IMR-90 (cell line): ENCODE results near the gene CCDC171. TPM values are rescaled to one million over a fixed set of nuclear protein-coding genes. Genes with fewer than 3 reads are reported as not detected.

Experiments used
- ATAC-seq: fragments of 200-7000 bp; cut with Tn5 transposase; 2 replicates; pipeline ENCODE4 v1.9.1; 2020; ENCODE audit warnings: low read depth, mild to moderate bottlenecking, moderate library complexity
- BruUV-seq: library from RNA; stranded (reverse); fragments of 400-500 nt; replicated peaks from 2 replicates; lab custom pipeline; 2021; lab: Mats Ljungman, UMichigan
- CTCF ChIA-PET: fragments of 300-600 bp; formaldehyde crosslinking; extraction: SDS; loops from one replicate; lab custom pipeline; 2021; ENCODE audit warnings: antibody characterized with exemption; lab: Yijun Ruan, JAX
- POLR2A ChIA-PET: fragments of 300-600 bp; sonication (Branson Sonifier 250); formaldehyde crosslinking; loops from one replicate; lab custom pipeline; 2022; ENCODE audit warnings: antibody characterized with exemption; ENCODE audit not compliant: unreplicated experiment; lab: Charles Lee
- DNase-seq: peaks from one replicate; pipeline ENCODE4 v3.0.0; 2013
- H2AFZ ChIP-seq: replicated peaks from 2 replicates; pipeline ENCODE3; 2013; ENCODE audit warnings: low read length, mild to moderate bottlenecking; ENCODE audit not compliant: poor library complexity
- H2AK5ac ChIP-seq: 2 replicates; pipeline ENCODE4 v1.6.1; 2013; ENCODE audit warnings: low read depth, low read length, inconsistent platforms
- H2AK9ac ChIP-seq: replicated peaks from 2 replicates; pipeline ENCODE3; 2013; ENCODE audit warnings: mild to moderate bottlenecking, low read depth, low read length, moderate library complexity; ENCODE audit not compliant: poor library complexity
- H2BK120ac ChIP-seq: 2 replicates; pipeline ENCODE4 v1.6.1; 2013; ENCODE audit warnings: low read depth, low read length, inconsistent platforms
- H2BK15ac ChIP-seq: 3 replicates; pipeline ENCODE4 v1.6.1; 2013; ENCODE audit warnings: low read depth, low read length, inconsistent platforms
- H2BK20ac ChIP-seq: 2 replicates; pipeline ENCODE4 v1.6.1; 2013; ENCODE audit warnings: low read depth, mild to moderate bottlenecking, inconsistent platforms, low read length, moderate library complexity
- H2BK5ac ChIP-seq: 2 replicates; pipeline ENCODE4 v1.6.1; 2013; ENCODE audit warnings: mild to moderate bottlenecking, low read depth, low read length, inconsistent platforms; ENCODE audit not compliant: poor library complexity, severe bottlenecking
- H3K14ac ChIP-seq: replicated peaks from 2 replicates; pipeline ENCODE4 v1.6.1; 2013; ENCODE audit warnings: low read depth, low read length, inconsistent platforms
- H3K18ac ChIP-seq: 2 replicates; pipeline ENCODE4 v1.6.1; 2013; ENCODE audit warnings: low read depth, low read length, control low read depth
- H3K23ac ChIP-seq: 2 replicates; pipeline ENCODE4 v1.6.1; 2013; ENCODE audit warnings: low read depth, low read length, inconsistent platforms
- H3K27ac ChIP-seq: 2 replicates; pipeline ENCODE4 v1.5.1; 2013; ENCODE audit warnings: mild to moderate bottlenecking, control low read depth, low read length; ENCODE audit not compliant: insufficient read depth
- H3K27me3 ChIP-seq: 2 replicates; pipeline ENCODE4 v1.6.1; 2013; ENCODE audit warnings: low read length; ENCODE audit not compliant: control insufficient read depth, insufficient read depth
- H3K36me3 ChIP-seq: 2 replicates; pipeline ENCODE4 v1.6.1; 2013; ENCODE audit warnings: low read length, mixed read lengths; ENCODE audit not compliant: control insufficient read depth, insufficient read depth
- H3K4ac ChIP-seq: 2 replicates; pipeline ENCODE4 v1.6.1; 2013; ENCODE audit warnings: low read depth, low read length, inconsistent platforms
- H3K4me1 ChIP-seq: 2 replicates; pipeline ENCODE4 v1.6.1; 2013; ENCODE audit warnings: low read length, mixed read lengths; ENCODE audit not compliant: control insufficient read depth, insufficient read depth
- H3K4me2 ChIP-seq: 2 replicates; pipeline ENCODE4 v1.6.1; 2013; ENCODE audit warnings: low read depth, mild to moderate bottlenecking, control low read depth, low read length, moderate library complexity
- H3K4me3 ChIP-seq: 2 replicates; pipeline ENCODE4 v1.5.1; 2013; ENCODE audit warnings: low read depth, mild to moderate bottlenecking, control low read depth, low read length, moderate library complexity; ENCODE audit not compliant: insufficient read depth
- H3K56ac ChIP-seq: 2 replicates; pipeline ENCODE4 v1.6.1; 2013; ENCODE audit warnings: low read length, inconsistent platforms; ENCODE audit not compliant: insufficient read depth; ENCODE audit errors: extremely low read depth
- H3K79me1 ChIP-seq, 2 experiments: 2 replicates each; pipeline ENCODE4 v1.6.1; 2013; ENCODE audit warnings: low read length in 2 of 2, inconsistent platforms in 1 of 2, low read depth in 1 of 2
- H3K9ac ChIP-seq: 2 replicates; pipeline ENCODE4 v1.6.1; 2013; ENCODE audit warnings: low read depth, low read length, control low read depth
- H3K9me1 ChIP-seq: 2 replicates; pipeline ENCODE4 v1.6.1; 2013; ENCODE audit warnings: low read length, inconsistent platforms; ENCODE audit not compliant: insufficient read depth
- H3K9me3 ChIP-seq: 2 replicates; pipeline ENCODE4 v1.6.1; 2013; ENCODE audit warnings: low read length; ENCODE audit not compliant: control insufficient read depth, insufficient read depth
- H4K20me1 ChIP-seq: 2 replicates; pipeline ENCODE4 v1.6.1; 2013; ENCODE audit warnings: low read length, inconsistent platforms; ENCODE audit not compliant: insufficient read depth
- H4K5ac ChIP-seq: 2 replicates; pipeline ENCODE4 v1.6.1; 2013; ENCODE audit warnings: mild to moderate bottlenecking, low read depth, low read length, control low read depth
- H4K8ac ChIP-seq, 2 experiments: 2 replicates each; pipeline ENCODE4 v1.6.1; 2013; ENCODE audit warnings: low read depth in 2 of 2, low read length in 2 of 2, control low read depth in 1 of 2, inconsistent platforms in 1 of 2
- H4K91ac ChIP-seq: 2 replicates; pipeline ENCODE4 v1.6.1; 2013; ENCODE audit warnings: low read depth, low read length, inconsistent platforms; ENCODE audit not compliant: insufficient read depth
- CEBPB ChIP-seq: IDR thresholded peaks from 2 replicates; pipeline ENCODE4 v1.6.1; 2012; ENCODE audit warnings: low read depth, low read length, improper control_type of control experiment
- ELK1 ChIP-seq: fragments of 150-350 bp; IDR thresholded peaks from 2 replicates; pipeline ENCODE4 v1.6.1; 2016; ENCODE audit warnings: low read depth, mild to moderate bottlenecking, low read length, moderate library complexity, borderline replicate concordance
- FOS ChIP-seq: fragments of 150-350 bp; IDR thresholded peaks from 2 replicates; pipeline ENCODE4 v1.6.1; 2016; ENCODE audit warnings: low read depth, low read length
- MAFK ChIP-seq: IDR thresholded peaks from 2 replicates; pipeline ENCODE4 v1.6.1; 2012; ENCODE audit warnings: low read depth, low read length, improper control_type of control experiment
- MAZ ChIP-seq: IDR thresholded peaks from 2 replicates; pipeline ENCODE4 v1.6.1; 2012; ENCODE audit warnings: low read depth, mild to moderate bottlenecking, low read length, improper control_type of control experiment, moderate library complexity, borderline replicate concordance
- POLR2A ChIP-seq: IDR thresholded peaks from 2 replicates; pipeline ENCODE4 v1.6.1; 2012; ENCODE audit warnings: mild to moderate bottlenecking, low read depth, low read length
- WGBS, 2 experiments: methylation state at CpG; one replicate each; pipeline versions ENCODE4 v1.1.5 to v1.1.7; 2013; ENCODE audit warnings: missing lambda C conversion rate in 2 of 2; ENCODE audit not compliant: insufficient read length in 1 of 2; ENCODE audit errors: extremely low coverage in 2 of 2; 5-methylcytosine and 5-hydroxymethylcytosine counted together
- dilution Hi-C: fragments of 300-500 bp; cut with HindIII; formaldehyde crosslinking; loops from one replicate; pipeline ENCODE4 v1.14.3; 2018; ENCODE audit warnings: low sequenced_read_pairs; ENCODE audit not compliant: unreplicated experiment
- in situ Hi-C: fragments of 300-500 bp; cut with MboI; formaldehyde crosslinking; loops from 3 replicates; pipeline ENCODE4 v1.14.3; 2019; ENCODE audit warnings: low sequenced_read_pairs, inconsistent platforms, mixed read lengths
- intact Hi-C: fragments of 100-400 bp; cut with micrococcal nuclease; formaldehyde crosslinking; loops from 2 replicates; pipeline ENCODE4 v1.10.0; 2022
- polyA plus RNA-seq, 3 experiments: library from polyadenylated mRNA; depleted of rRNA; stranded (reverse); fragments of >200 nt; gene quantifications; 2 replicates each; pipeline ENCODE4 v1.2.3, GENCODE V29; 2012; ENCODE audit warnings: low replicate concordance in 1 of 3
- total RNA-seq: library from RNA; depleted of rRNA; stranded (reverse); fragments of >200 nt; gene quantifications from 2 replicates; pipeline ENCODE4 v1.2.3, GENCODE V29; 2012

Gene CCDC171
- total and polyA plus RNA-seq, 2 of the 4 experiments (the other 2 are of a cell fraction): 0.63 to 2.2 TPM

GRCh38 chr9:15882328-15882727 lies 329.5 kb downstream of the CCDC171 start:
- H4K8ac ChIP-seq: no peak overlapping the region
- TF ChIP-seq CEBPB: no peak
- no peak for TF ChIP-seq MAFK
- TF ChIP-seq POLR2A: no peak
- no peak for TF ChIP-seq MAZ
- TF ChIP-seq ELK1: no peak
- no peak for TF ChIP-seq FOS
- no peak overlapping the region for H3K18ac ChIP-seq
- intact Hi-C loops: no loop called here
- no peaks in the 10 kb centered on the region for H3K36me3 ChIP-seq
- H2BK20ac ChIP-seq: no peak overlapping the region
- no peaks in the 10 kb centered on the region for H3K4me1 ChIP-seq
- H3K79me1 ChIP-seq: no peaks in the 10 kb centered on the region
- no peaks in the 10 kb centered on the region for H3K9me3 ChIP-seq
- no peak overlapping the region for H2BK15ac ChIP-seq
- ChIA-PET POLR2A (no interaction called here), CTCF (no interaction called here)
- H3K9me1 ChIP-seq: no peaks in the 10 kb centered on the region
- ATAC-seq (no peak), DNase-seq (no peak)
- H3K56ac ChIP-seq: no peak overlapping the region
- no TSS peak for BruUV-seq
- no CpG with 5 or more reads among the region's 4 CpGs for WGBS, 2 experiments
- dilution Hi-C loops: no loop called here
- H2BK5ac ChIP-seq: no peak overlapping the region
- H3K4me2 ChIP-seq: no peak overlapping the region
- H4K5ac ChIP-seq: no peak overlapping the region
- H3K27me3 ChIP-seq: no peaks in the 10 kb centered on the region
- no peak overlapping the region for H3K23ac ChIP-seq
- H3K27ac ChIP-seq: no peak overlapping the region
- no peak overlapping the region for H4K91ac ChIP-seq
- H2AFZ ChIP-seq: no peak overlapping the region
- H2BK120ac ChIP-seq: no peak overlapping the region
- no peak overlapping the region for H3K4me3 ChIP-seq
- no peak overlapping the region for H3K4ac ChIP-seq
- H3K9ac ChIP-seq: no peak overlapping the region
- H2AK9ac ChIP-seq: no peak overlapping the region
- H2AK5ac ChIP-seq: no peak overlapping the region
- H4K20me1 ChIP-seq: no peaks in the 10 kb centered on the region
- in situ Hi-C loops: no loop called here
- H3K14ac ChIP-seq: no peak overlapping the region
